Endothelial cell (in vitro differentiated cells): Measurements from ENCODE around the gene EPHB1. TPM values are rescaled to one million over a fixed set of nuclear protein-coding genes. Genes with fewer than 3 reads are reported as not detected.

Experiments used
- DNase-seq: peaks from one replicate; pipeline ENCODE4 v3.0.0; 2021; ENCODE audit warnings: low spot score
- H3K27ac Mint-ChIP-seq: one replicate; pipeline ENCODE4 v1.8.0; 2021; ENCODE audit warnings: mixed read lengths, inconsistent platforms; ENCODE audit not compliant: unreplicated experiment
- H3K27me3 Mint-ChIP-seq: one replicate; pipeline ENCODE4 v1.8.0; 2021; ENCODE audit warnings: mild to moderate bottlenecking, moderate library complexity, mixed read lengths, inconsistent platforms; ENCODE audit not compliant: unreplicated experiment
- H3K36me3 Mint-ChIP-seq: one replicate; pipeline ENCODE4 v1.8.0; 2021; ENCODE audit warnings: mild to moderate bottlenecking, low read depth, mixed read lengths, inconsistent platforms; ENCODE audit not compliant: unreplicated experiment
- H3K4me1 Mint-ChIP-seq: one replicate; pipeline ENCODE4 v1.8.0; 2021; ENCODE audit warnings: mild to moderate bottlenecking, mixed read lengths, inconsistent platforms; ENCODE audit not compliant: unreplicated experiment
- H3K4me3 Mint-ChIP-seq: one replicate; pipeline ENCODE4 v1.8.0; 2021; ENCODE audit warnings: mild to moderate bottlenecking, mixed read lengths, inconsistent platforms; ENCODE audit not compliant: unreplicated experiment
- H3K9me3 Mint-ChIP-seq: one replicate; pipeline ENCODE4 v1.8.0; 2021; ENCODE audit warnings: mixed read lengths, inconsistent platforms; ENCODE audit not compliant: unreplicated experiment
- total RNA-seq: library from RNA; stranded (reverse); fragmentation: NEBNext Ultra II Directional; extraction: Animal tissue kit (Norgen Biotek cat#: 25700); gene quantifications from one replicate; pipeline ENCODE4 v1.2.1, GENCODE V29; 2021; ENCODE audit not compliant: unreplicated experiment
- TF ChIP-seq, protein P1 (sequence below): fragments of 200-600 bp; sonication (generic); IDR thresholded peaks from one replicate; pipeline ENCODE4 v1.5.0; 2021; ENCODE audit warnings: antibody characterized with exemption; ENCODE audit not compliant: unreplicated experiment

EPHB1 gene
- total RNA-seq, 1 donor from 2014 or later, result 5.7 TPM

DNA sequence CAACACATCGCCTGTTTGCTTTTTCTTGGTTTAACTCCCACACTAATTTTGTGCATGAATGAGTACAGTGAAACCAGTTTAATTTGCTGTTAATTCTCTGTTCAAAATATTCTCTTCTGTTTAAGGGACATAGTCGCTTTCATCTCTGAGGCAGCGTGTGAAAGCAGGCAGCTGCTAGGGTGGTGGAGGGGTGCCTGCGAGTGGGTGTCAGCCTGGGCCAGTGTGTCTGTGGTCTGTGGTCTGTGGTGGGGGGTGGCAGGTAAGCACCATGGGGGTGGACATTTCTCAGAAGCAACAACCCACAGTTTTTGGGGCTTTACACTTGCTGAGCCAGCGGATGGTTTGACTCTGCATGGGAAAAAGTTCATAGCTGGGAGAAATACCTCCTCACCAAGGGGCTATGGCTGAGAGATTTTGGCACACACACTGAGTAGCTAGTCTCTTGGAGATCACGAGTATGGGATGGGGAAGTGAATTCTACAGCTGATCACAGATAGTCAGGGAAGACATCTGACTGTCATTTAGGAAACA is 109.2 kb downstream of the EPHB1 start:
- H3K27ac Mint-ChIP-seq, result no peak overlapping the region
- TF ChIP-seq, protein P1, sequence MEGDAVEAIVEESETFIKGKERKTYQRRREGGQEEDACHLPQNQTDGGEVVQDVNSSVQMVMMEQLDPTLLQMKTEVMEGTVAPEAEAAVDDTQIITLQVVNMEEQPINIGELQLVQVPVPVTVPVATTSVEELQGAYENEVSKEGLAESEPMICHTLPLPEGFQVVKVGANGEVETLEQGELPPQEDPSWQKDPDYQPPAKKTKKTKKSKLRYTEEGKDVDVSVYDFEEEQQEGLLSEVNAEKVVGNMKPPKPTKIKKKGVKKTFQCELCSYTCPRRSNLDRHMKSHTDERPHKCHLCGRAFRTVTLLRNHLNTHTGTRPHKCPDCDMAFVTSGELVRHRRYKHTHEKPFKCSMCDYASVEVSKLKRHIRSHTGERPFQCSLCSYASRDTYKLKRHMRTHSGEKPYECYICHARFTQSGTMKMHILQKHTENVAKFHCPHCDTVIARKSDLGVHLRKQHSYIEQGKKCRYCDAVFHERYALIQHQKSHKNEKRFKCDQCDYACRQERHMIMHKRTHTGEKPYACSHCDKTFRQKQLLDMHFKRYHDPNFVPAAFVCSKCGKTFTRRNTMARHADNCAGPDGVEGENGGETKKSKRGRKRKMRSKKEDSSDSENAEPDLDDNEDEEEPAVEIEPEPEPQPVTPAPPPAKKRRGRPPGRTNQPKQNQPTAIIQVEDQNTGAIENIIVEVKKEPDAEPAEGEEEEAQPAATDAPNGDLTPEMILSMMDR, result no peak
- H3K36me3 Mint-ChIP-seq, result no peaks in the 10 kb centered on the region
- H3K4me1 Mint-ChIP-seq, result no peaks in the 10 kb centered on the region
- H3K9me3 Mint-ChIP-seq, result no peaks in the 10 kb centered on the region
- H3K4me3 Mint-ChIP-seq, result no peak overlapping the region
- H3K27me3 Mint-ChIP-seq, result no peaks in the 10 kb centered on the region
- no peak for DNase-seq

DNA sequence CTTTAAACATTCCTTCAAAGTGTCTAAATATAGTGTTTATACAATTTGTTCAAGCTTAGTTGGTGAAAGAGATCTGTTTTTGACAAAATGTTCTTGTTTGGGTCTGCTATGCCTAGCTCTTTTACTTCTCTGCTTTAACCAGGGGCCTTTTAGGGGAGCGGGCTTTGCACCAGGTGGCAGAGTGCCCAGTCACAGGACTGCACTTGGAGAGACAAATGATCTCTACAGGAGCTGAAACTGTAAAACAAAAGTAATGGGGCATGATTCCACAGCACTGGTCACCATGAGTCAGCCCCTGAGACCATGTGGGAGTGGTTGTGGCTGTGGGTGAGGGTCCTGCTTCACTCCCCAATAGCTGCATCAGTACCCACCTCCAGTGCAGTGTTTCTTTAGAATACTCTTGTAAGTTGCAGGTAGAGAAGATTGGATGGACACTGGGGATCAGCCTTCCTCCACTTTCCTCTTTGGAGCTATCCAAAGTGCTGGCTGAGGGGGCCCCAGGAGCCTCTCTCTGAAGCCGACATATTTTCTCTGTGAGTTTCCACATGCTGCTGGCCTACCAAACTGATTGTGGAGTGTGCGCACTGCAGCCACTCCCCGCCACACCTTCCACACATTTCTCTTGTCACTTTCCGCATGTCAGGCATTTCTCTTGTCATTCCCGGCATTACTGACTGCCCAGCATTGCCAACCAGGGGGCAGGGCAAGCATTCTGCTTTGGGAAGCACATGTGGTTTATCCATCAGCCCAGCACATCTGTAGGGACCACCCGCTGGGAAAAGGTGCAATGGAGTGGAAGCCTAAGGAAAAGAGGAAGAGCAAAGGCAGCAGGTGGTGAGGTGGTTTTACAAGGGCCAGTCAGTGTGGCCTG is 110.0 kb downstream of the EPHB1 start:
- no peak overlapping the region for H3K4me3 Mint-ChIP-seq
- H3K27ac Mint-ChIP-seq, result no peak overlapping the region
- DNase-seq, result no peak
- peaks cover 5% of the 10 kb centered on the region for H3K27me3 Mint-ChIP-seq
- H3K9me3 Mint-ChIP-seq, result no peaks in the 10 kb centered on the region
- TF ChIP-seq, protein P1, result no peak
- no peaks in the 10 kb centered on the region for H3K4me1 Mint-ChIP-seq
- H3K36me3 Mint-ChIP-seq, result no peaks in the 10 kb centered on the region

DNA sequence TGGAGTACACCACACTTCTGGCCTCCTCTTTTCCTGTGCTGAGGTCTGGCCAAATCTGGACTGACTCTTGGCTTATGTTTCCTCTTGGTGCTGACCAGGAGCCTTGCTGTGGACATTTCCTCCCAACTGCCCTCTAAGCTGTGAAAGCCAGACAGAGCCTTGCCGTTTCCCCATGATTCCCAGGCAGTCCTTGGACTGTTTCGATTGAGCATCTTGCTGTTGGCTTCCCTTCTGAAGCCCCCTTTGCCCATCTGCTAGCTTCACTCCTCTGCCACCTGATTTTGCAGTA is 110.5 kb downstream of the EPHB1 start:
- Mint-ChIP-seq H3K9me3 (no peaks in the 10 kb centered on the region), H3K27ac (no peak overlapping the region), H3K36me3 (no peaks in the 10 kb centered on the region), H3K27me3 (peaks cover 6% of the 10 kb centered on the region), H3K4me3 (no peak overlapping the region), H3K4me1 (peaks cover 2% of the 10 kb centered on the region)
- DNase-seq, result no peak
- TF ChIP-seq, protein P1, result no peak

DNA sequence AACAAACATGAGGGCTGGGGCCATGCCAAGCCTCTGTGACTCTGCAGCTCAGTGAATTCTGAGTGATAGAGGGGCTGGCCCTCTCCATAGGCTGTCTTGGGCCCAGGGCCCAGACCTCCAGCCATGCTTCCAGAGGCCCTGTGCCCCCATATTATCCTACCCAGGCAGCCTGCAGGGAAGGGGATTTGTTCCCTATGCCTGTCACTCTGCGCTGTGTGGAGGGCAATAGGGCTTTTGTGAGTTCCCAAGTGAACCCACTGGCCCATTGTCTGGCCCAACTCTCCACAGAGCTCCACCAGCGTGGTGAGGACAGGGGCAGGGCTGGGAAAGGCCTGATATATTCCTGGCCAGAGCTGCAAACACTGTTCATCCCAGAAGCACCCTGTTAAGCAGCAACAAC is 113.2 kb downstream of the EPHB1 start:
- Mint-ChIP-seq H3K27ac (no peak overlapping the region), H3K4me3 (no peak overlapping the region), H3K4me1 (peaks cover 11% of the 10 kb centered on the region)

DNA sequence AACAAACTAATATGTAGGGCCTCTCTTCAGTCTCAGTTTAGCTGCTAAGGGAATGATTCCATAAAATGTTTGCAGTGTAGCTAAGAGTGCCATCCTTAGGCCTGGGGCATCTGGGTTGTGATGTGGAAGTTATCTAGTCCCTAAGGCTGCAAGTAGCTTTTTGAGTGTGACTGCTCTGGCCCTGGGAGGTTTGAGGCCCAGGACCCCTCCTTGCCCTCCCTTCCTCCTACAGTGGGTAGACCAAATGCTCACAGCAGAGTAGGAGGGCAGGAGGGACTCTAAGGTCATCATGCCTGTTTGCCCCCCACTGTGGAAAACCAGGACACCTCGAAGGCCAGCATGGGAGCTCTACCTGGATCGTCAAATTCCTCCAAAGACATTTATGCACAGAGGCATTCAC is 115.0 kb downstream of the EPHB1 start:
- DNase-seq, result no peak
- peaks cover 4% of the 10 kb centered on the region for H3K36me3 Mint-ChIP-seq
- no peak overlapping the region for H3K4me3 Mint-ChIP-seq
- H3K4me1 Mint-ChIP-seq, result peaks cover 11% of the 10 kb centered on the region
- H3K9me3 Mint-ChIP-seq, result no peaks in the 10 kb centered on the region
- H3K27me3 Mint-ChIP-seq, result peaks cover 6% of the 10 kb centered on the region
- TF ChIP-seq, protein P1, result no peak
- no peak overlapping the region for H3K27ac Mint-ChIP-seq

More for the DNA sequence above, 113.2 kb downstream of the EPHB1 start:
- TF ChIP-seq, protein P1, result no peak
- H3K9me3 Mint-ChIP-seq, result no peaks in the 10 kb centered on the region
- H3K27me3 Mint-ChIP-seq, result peaks cover 6% of the 10 kb centered on the region
- H3K36me3 Mint-ChIP-seq, result no peaks in the 10 kb centered on the region
- no peak for DNase-seq
